Vagina (tissue), 2 donors: Measurements from ENCODE around the gene TCOF1.

Experiments
- CTCF ChIP-seq, 3 experiments: fragments of 450-650 bp in 2 of 3; fragments of 200-600 bp in 1 of 3; sonication (generic) in 1 of 3; IDR thresholded peaks; one replicate each; pipeline ENCODE4 v1.5.1; 2017 to 2019; ENCODE audit warnings: antibody characterized with exemption in 3 of 3, mild to moderate bottlenecking in 2 of 3, moderate library complexity in 2 of 3
- POLR2A ChIP-seq, 2 donors: fragments of 450-650 bp; IDR thresholded peaks; one replicate each; pipeline ENCODE4 v1.6.1; 2017; ENCODE audit warnings: antibody characterized with exemption in 2 of 2, mild to moderate bottlenecking in 2 of 2, moderate library complexity in 2 of 2

GRCh38 chr5:150412319-150413175, 55.0 kb downstream of the TCOF1 start, which contains the start of gene CD74:
- TF ChIP-seq CTCF (IDR thresholded peaks at IDR 0.05): no peak
- peak in 1 of 2 donors; percentile 52 for TF ChIP-seq POLR2A (IDR thresholded peaks at IDR 0.05)
